Aorta (tissue), 5 donors: Measurements from ENCODE around the gene ARHGAP11B.
"Not testable (repeated sequence)": the region's sequence is repeated elsewhere in the genome, so short reads cannot be mapped to it uniquely, and the experiment has no call there.

Experiments used
- ATAC-seq: fragments of 200-7000 bp; cut with Tn5 transposase; one replicate; pipeline ENCODE4 v1.9.1; 2022; ENCODE audit warnings: moderate library complexity; ENCODE audit not compliant: low FRiP score
- DNase-seq, 2 donors: peaks; one replicate each; pipeline ENCODE4 v3.0.0-alpha.2; 2020
- H3K27ac ChIP-seq, 2 donors: one replicate each; pipeline ENCODE4 v1.5.1; 2013; ENCODE audit warnings: low read length in 2 of 2, mild to moderate bottlenecking in 2 of 2, moderate library complexity in 2 of 2, control low read depth in 1 of 2, inconsistent platforms in 1 of 2, low read depth in 1 of 2
- H3K27me3 ChIP-seq, 2 donors: one replicate each; pipeline ENCODE4 v1.6.1; 2013; ENCODE audit warnings: control low read depth in 1 of 2, low read length in 1 of 2, mild to moderate bottlenecking in 1 of 2, moderate library complexity in 1 of 2; ENCODE audit not compliant: insufficient read depth in 2 of 2, control insufficient read depth in 1 of 2
- H3K36me3 ChIP-seq, 2 donors: one replicate each; pipeline ENCODE4 v1.6.1; 2013; ENCODE audit warnings: control low read depth in 1 of 2, low read length in 1 of 2, mild to moderate bottlenecking in 1 of 2; ENCODE audit not compliant: insufficient read depth in 2 of 2, control insufficient read depth in 1 of 2
- H3K4me1 ChIP-seq, 2 donors: one replicate each; pipeline ENCODE4 v1.6.1; 2013; ENCODE audit warnings: low read length in 2 of 2, control low read depth in 1 of 2, mild to moderate bottlenecking in 1 of 2, moderate library complexity in 1 of 2; ENCODE audit not compliant: insufficient read depth in 2 of 2, control insufficient read depth in 1 of 2
- H3K4me3 ChIP-seq, 2 donors: one replicate each; pipeline ENCODE4 v1.5.1; 2013; ENCODE audit warnings: low read length in 2 of 2, control low read depth in 1 of 2, mild to moderate bottlenecking in 1 of 2
- H3K9me3 ChIP-seq: one replicate; pipeline ENCODE4 v1.6.1; 2013; ENCODE audit warnings: mild to moderate bottlenecking, low read length; ENCODE audit not compliant: control insufficient read depth
- WGBS, 2 donors: extraction: QIAGEN DNeasy Blood & Tissue Kit; methylation state at CpG; one replicate each; pipeline ENCODE4 v1.1.7; 2013; 5-methylcytosine and 5-hydroxymethylcytosine counted together
- intact Hi-C, 2 donors: fragments of 100-400 bp; cut with DNase I; formaldehyde crosslinking; loops; one replicate each; pipeline versions ENCODE4 v1.14.2 to v1.15.0; 2022
- donor health status: healthy with polysubstance abuse.
- donor health status: Bipolar disorder and iron deficiency.
- donor health status: DM: no; HTN: no; CAD: no.
- donor health status: DM: no; HTN: no; CAD: no.
- donor health status: DM: yes; HTN: yes; CAD: no.

The ARHGAP11B gene

DNA sequence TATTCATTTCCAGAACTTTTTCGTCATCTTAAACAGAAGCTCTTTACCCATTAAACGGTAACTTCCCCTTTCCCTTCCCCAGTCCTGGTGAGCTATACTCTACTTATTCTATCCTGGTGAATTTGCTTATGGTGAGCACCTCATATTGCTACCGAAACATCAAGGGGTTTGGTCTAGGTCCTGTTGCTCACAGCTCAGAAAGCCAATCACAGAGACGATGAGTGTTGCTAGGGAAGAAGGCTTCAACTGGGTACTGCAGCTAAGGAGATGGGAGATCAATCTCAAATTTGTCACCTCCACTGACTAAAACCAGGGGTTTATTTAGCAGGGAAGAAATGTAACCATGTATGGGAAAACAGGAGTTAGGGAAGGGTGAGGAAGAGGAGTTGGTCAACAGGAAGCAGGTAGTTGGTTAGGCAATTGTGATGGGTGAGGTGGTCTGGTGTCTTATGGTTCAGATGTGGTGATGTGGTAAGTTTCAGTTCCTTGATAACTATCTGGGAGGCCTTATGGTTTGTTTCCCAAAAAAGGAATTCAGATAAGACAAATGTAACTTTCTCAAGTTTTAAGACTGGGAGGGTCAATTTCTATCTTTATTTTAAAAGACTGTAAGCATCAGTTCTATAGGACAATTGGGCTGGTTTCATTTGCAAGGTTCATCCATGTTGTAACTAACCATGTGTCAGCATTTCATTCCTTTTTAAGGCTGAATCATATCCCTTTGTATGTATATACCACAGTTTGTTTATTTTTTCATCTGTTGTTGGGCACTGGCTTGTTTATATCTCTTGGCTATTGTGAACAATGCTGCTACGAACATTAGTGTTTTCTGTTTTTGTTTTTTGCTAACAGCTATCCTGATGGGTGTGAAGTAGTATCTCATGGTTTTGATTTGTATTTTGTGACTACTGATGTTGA, 24.3 kb downstream of the ARHGAP11B start:
- 93 to 94% methylated on average over 5 of the region's 5 CpGs for WGBS, 2 donors
- no peak for ATAC-seq

DNA sequence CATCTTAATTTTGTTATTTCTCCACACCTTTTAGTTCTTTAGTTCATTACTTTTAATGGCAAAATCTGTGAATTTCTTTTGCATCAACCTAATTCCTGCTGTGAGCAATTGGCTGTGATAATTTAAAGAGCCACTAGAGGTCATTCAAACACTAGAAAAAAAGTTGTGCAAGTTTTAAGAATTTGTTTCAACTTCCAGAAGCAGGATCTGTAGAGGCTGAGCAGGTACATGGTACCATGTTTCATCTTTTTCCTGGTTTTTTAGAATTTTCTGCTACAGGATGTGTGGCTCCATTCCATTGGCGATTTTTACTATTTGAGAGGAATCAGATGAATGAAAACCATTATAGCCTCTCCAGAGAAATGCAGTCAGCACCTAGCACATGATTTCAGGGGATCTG, 35.2 kb downstream of the ARHGAP11B start:
- H3K36me3 ChIP-seq, H3K9me3 ChIP-seq, intact Hi-C loops, H3K27ac ChIP-seq, H3K27me3 ChIP-seq, H3K4me3 ChIP-seq, H3K4me1 ChIP-seq, ATAC-seq, DNase-seq: not testable (repeated sequence)
- 81 to 89% methylated on average over 1 of the region's 1 CpG for WGBS, 2 donors

More for the DNA sequence above, 24.3 kb downstream of the ARHGAP11B start:
- intact Hi-C loops = no loop called here
- H3K4me3 ChIP-seq = no peak overlapping the region
- H3K4me1 ChIP-seq = no peaks in the 10 kb centered on the region
- no peak overlapping the region for H3K27ac ChIP-seq
- no peaks in the 10 kb centered on the region for H3K36me3 ChIP-seq
- H3K9me3 ChIP-seq = no peaks in the 10 kb centered on the region
- no peaks in the 10 kb centered on the region for H3K27me3 ChIP-seq
- no peak for DNase-seq

DNA sequence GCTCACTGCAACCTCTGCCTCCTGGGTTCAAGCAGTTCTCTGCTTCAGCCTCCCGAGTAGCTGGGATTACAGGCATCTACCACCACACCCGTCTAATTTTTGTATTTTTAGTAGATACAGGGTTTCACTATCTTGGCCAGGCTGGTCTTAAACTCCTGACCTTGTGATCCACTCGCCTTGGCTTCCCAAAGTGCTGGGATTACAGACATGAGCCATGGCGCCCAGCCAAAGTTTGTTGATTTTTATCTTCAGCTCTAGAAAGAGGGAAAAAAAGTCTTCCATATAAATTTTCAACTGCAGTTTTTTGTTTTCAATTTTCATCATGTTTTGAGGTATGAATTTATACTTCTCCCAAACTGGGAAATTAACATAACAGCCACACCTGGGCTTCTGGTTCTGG, 43.7 kb downstream of the ARHGAP11B start:
- H3K4me1 ChIP-seq, DNase-seq, H3K27me3 ChIP-seq, ATAC-seq, intact Hi-C loops, H3K4me3 ChIP-seq, H3K36me3 ChIP-seq, H3K27ac ChIP-seq, H3K9me3 ChIP-seq: not testable (repeated sequence)
- WGBS, 2 donors = 86 to 90% methylated on average over 4 of the region's 4 CpGs

DNA sequence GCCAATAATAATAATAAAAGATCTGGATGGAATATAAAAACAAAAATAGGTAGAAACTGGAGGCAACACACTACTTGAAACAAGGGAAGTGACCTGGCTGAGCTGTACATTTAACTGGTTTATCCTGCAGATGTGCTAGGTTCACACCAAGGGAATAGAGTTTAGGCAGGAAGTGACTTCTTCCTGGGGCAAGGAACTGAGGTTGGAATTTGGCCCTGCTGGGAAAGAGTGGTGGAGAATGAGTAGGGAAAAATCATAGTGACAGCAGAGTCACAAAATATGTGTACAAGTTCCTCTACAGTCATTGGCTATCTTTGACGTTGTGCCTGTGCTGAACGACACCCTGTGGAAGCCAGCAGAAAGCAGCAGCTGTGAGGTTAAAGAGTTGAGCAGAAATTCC, 44.1 kb downstream of the ARHGAP11B start:
- no peak overlapping the region for H3K4me3 ChIP-seq
- no peaks in the 10 kb centered on the region for H3K36me3 ChIP-seq
- H3K27me3 ChIP-seq = no peaks in the 10 kb centered on the region
- no peaks in the 10 kb centered on the region for H3K9me3 ChIP-seq
- H3K4me1 ChIP-seq = no peaks in the 10 kb centered on the region
- no peak for ATAC-seq
- no peak for DNase-seq
- no peak overlapping the region for H3K27ac ChIP-seq
- 31 to 42% methylated on average over 2 of the region's 2 CpGs for WGBS, 2 donors
- intact Hi-C loops = no loop called here

DNA sequence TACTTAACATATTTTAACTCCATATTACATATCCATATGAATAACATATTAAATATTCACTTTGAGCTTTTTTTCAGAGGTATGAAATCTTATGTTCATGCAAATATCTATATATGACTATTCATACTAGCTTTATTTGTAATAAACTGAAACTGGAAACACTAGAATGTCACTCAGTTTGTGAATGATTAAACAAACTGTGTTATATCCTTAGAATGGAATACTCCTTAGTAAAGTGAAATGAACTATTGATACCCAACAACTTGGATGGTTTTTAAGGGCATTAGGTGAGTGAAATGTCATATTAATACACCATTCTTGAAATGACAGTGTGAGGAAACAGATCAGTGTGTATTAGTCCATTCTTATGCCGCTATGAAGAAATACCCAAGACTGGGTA, 45.4 kb downstream of the ARHGAP11B start:
- H3K27me3 ChIP-seq = no peaks in the 10 kb centered on the region
- no peaks in the 10 kb centered on the region for H3K4me1 ChIP-seq
- WGBS, 2 donors = 99 to 100% methylated on average over 1 of the region's 1 CpG
- no peak overlapping the region for H3K4me3 ChIP-seq
- intact Hi-C loops = no loop called here
- H3K9me3 ChIP-seq = no peaks in the 10 kb centered on the region
- H3K27ac ChIP-seq = no peak overlapping the region
- no peaks in the 10 kb centered on the region for H3K36me3 ChIP-seq
- ATAC-seq = no peak
- no peak for DNase-seq

DNA sequence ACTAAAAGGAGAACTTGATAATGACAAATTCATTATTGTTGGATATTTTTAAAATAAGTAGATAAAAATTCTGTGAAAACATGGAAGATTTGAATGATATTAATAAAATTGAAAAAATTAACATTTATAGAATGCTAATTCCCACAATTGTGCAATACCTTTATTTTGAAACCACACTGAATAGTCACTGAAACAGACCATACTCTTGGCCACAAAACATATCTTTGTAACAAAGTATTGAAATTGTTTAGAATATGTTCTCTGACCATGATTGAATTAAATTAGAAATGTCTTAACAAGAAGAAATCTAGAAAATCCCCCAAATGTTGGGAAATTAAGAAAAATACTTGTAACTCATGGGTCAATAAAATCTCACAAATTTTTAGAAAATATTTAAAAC, 49.2 kb downstream of the ARHGAP11B start:
- intact Hi-C loops = no loop called here
- H3K9me3 ChIP-seq = no peaks in the 10 kb centered on the region
- H3K4me1 ChIP-seq = no peaks in the 10 kb centered on the region
- H3K27ac ChIP-seq = no peak overlapping the region
- no peaks in the 10 kb centered on the region for H3K36me3 ChIP-seq
- peaks cover 0 to 2% of the 10 kb centered on the region in 2 donors for H3K27me3 ChIP-seq
- ATAC-seq (no peak), DNase-seq (no peak)
- no peak overlapping the region for H3K4me3 ChIP-seq

DNA sequence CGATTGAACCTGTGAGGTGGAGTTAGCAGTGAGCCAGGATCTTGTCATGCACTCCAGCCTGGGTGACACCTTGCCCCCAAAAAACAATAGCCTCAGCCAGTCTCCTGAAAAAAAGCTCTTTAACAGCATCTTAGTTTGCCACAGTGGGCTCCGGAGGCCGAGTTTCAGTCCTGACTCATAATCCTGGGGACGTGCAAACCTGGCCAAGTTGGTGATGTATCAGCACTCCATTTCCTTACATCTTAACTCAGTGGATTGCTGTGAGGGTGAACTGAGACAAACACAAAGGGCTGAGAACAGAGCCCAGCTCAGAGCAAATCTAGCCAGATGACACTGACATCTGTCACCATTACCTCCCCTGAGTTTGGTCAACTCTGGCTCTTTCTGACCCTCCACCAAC, 50.0 kb downstream of the ARHGAP11B start:
- WGBS, 2 donors = 87 to 94% methylated on average over 4 of the region's 4 CpGs

DNA sequence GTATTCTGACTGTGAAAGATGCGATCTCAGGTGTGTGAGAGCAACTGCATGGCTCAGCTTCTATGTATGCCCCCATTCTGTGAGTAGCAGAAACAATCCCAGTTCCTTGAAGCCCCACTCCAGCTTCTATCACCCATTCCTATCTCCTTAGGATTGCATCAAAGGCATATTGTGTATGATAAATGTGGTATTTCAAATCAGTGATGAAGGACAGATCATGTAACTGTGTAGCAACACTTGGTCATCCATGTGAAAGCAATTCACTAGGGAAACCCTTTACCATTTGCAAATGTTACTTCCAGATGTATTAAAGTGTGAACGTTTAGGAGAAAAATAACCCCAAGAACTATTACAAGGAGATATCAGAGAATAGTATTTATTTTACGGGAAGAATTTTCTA, 55.1 kb downstream of the ARHGAP11B start:
- DNase-seq, intact Hi-C loops, H3K27ac ChIP-seq, ATAC-seq, H3K36me3 ChIP-seq, H3K27me3 ChIP-seq, H3K4me3 ChIP-seq, H3K9me3 ChIP-seq, H3K4me1 ChIP-seq: not testable (repeated sequence)
- WGBS, 2 donors = 80 to 91% methylated on average over 2 to 3 of the region's 3 CpGs

More for the DNA sequence above, 50.0 kb downstream of the ARHGAP11B start:
- H3K4me1 ChIP-seq, DNase-seq, H3K4me3 ChIP-seq, H3K27ac ChIP-seq, H3K27me3 ChIP-seq, H3K36me3 ChIP-seq, ATAC-seq, intact Hi-C loops, H3K9me3 ChIP-seq: not testable (repeated sequence)

DNA sequence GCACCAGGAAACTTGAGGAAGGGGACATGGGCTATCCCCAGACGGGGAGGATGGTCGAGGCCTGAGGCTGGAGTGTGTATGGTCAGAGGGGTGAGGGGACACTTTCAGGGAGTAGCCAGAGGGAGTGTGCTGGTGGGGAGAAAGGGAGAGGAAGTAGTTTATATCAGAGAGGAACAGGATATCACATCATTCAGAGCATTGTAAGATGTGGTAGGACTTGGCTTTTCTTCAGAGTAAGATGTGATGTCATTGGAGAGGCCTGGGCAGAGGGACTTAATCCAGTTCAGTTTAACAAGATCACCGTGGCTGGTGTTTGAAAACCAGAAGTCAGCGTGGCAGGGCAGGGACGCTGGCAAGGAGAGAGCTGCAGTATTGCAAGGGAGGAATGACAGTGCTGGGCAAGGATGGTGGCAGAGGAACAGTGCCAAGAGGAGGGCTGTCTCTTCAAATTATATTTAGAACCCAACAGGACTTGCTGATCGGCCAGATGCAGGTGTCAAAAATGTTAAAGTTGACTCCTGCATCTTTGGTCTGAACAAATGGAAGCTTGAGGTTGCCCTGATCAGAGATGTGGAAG, 59.9 kb downstream of the ARHGAP11B start:
- H3K9me3 ChIP-seq, intact Hi-C loops, H3K27ac ChIP-seq, H3K4me1 ChIP-seq, H3K36me3 ChIP-seq, DNase-seq, H3K27me3 ChIP-seq, ATAC-seq, H3K4me3 ChIP-seq: not testable (repeated sequence)
- WGBS, 2 donors = 35 to 64% methylated on average over 5 to 6 of the region's 6 CpGs
